Spleen (tissue), 11 donors: ENCODE data around the gene KIAA0753. TPM values are rescaled to one million over a fixed set of nuclear protein-coding genes. Genes with fewer than 3 reads are reported as not detected.

Experiments
- DNase-seq: peaks from one replicate; pipeline ENCODE4 v3.0.0-alpha.2; 2020
- H3K27ac ChIP-seq, 8 donors: fragments of 200-600 bp; sonication (generic) in 7 of 8; 1 replicate in 4 of 8; 2 replicates in 4 of 8; pipeline versions ENCODE4 v1.5.0 to v1.8.0; 2016 to 2021; ENCODE audit warnings: inconsistent platforms in 4 of 8, mild to moderate bottlenecking in 4 of 8, moderate library complexity in 1 of 8
- H3K27me3 ChIP-seq, 7 donors: fragments of 200-600 bp; sonication (generic) in 6 of 7; replicated peaks in 1 of 7; 1 replicate in 4 of 7; 2 replicates in 3 of 7; pipeline versions ENCODE4 v1.5.0 to v1.8.0; 2016 to 2021; ENCODE audit warnings: inconsistent platforms in 3 of 7, mild to moderate bottlenecking in 1 of 7
- H3K36me3 ChIP-seq, 6 donors: fragments of 200-600 bp; sonication (generic) in 5 of 6; 1 replicate in 4 of 6; 2 replicates in 2 of 6; pipeline versions ENCODE4 v1.5.0 to v1.8.0; 2016 to 2021; ENCODE audit warnings: inconsistent platforms in 2 of 6
- H3K4me1 ChIP-seq, 6 donors: fragments of 200-600 bp; sonication (generic) in 5 of 6; 1 replicate in 3 of 6; 2 replicates in 3 of 6; pipeline versions ENCODE4 v1.5.0 to v1.8.0; 2016 to 2021; ENCODE audit warnings: inconsistent platforms in 3 of 6
- H3K4me3 ChIP-seq, 8 donors: fragments of 200-600 bp; sonication (generic) in 7 of 8; 1 replicate in 4 of 8; 2 replicates in 4 of 8; pipeline versions ENCODE4 v1.5.0 to v1.8.0; 2016 to 2021; ENCODE audit warnings: inconsistent platforms in 4 of 8, mild to moderate bottlenecking in 4 of 8, moderate library complexity in 2 of 8
- H3K9me3 ChIP-seq, 8 donors: fragments of 200-600 bp; sonication (generic) in 7 of 8; 1 replicate in 4 of 8; 2 replicates in 4 of 8; pipeline versions ENCODE4 v1.5.0 to v1.8.0; 2016 to 2021; ENCODE audit warnings: inconsistent platforms in 4 of 8
- POLR2A ChIP-seq, 3 donors: fragments of 450-650 bp; IDR thresholded peaks; one replicate each; pipeline ENCODE4 v1.5.1; 2017; ENCODE audit warnings: antibody characterized with exemption in 3 of 3, mild to moderate bottlenecking in 1 of 3
- POLR2AphosphoS5 ChIP-seq, 3 donors: sonication (generic); formaldehyde crosslinking; IDR thresholded peaks; one replicate each; pipeline ENCODE4 v1.5.1; 2017; ENCODE audit warnings: antibody characterized with exemption in 3 of 3
- WGBS, 5 donors: extraction: QIAGEN DNeasy Blood & Tissue Kit in 3 of 5; methylation state at CpG; one replicate each; pipeline versions ENCODE4 v1.1.5 to v1.1.7; 2013 to 2018; 5-methylcytosine and 5-hydroxymethylcytosine counted together
- intact Hi-C: fragments of 100-400 bp; cut with DNase I; formaldehyde crosslinking; loops from one replicate; pipeline ENCODE4 v1.15.0; 2023; ENCODE audit warnings: low total_unique reads
- polyA plus RNA-seq, 3 donors: library from polyadenylated mRNA; stranded (reverse); fragments of 200-250 nt; gene quantifications; one replicate each; pipeline ENCODE4 v1.2.1, GENCODE V29; 2013
- total RNA-seq, 7 donors: library from RNA; depleted of rRNA in 3 of 7; stranded (reverse); fragments of >200 nt in 3 of 7; fragmentation: NEBNext Ultra II Directional in 4 of 7; extraction: Animal tissue kit (Norgen Biotek cat#: 25700) in 4 of 7; gene quantifications; one replicate each; pipeline versions ENCODE4 v1.1.0 to v1.2.1, GENCODE V29; 2016 to 2021
- TF ChIP-seq, protein P1 (sequence below), 11 experiments: fragments of 200-600 bp in 7 of 11; fragments of 450-650 bp in 4 of 11; sonication (generic) in 4 of 11; IDR thresholded peaks in 8 of 11; conservative IDR thresholded peaks in 3 of 11; 1 replicate in 7 of 11; 2 replicates in 4 of 11; pipeline versions ENCODE4 v1.4.0 to v1.8.0; 2016 to 2021; ENCODE audit warnings: antibody characterized with exemption in 11 of 11, inconsistent platforms in 4 of 11, mild to moderate bottlenecking in 1 of 11
- donor health status: healthy with polysubstance abuse.
- donor health status: DM: no; HTN: no; CAD: no; lungs with moderate emphysema.
- donor health status: DM: no; HTN: no; CAD: no.
- donor health status: Bipolar disorder and iron deficiency.
- donor health status: healthy.
- donor health status: DM: no; HTN: no; CAD: no.
- donor health status: DM: yes; HTN: yes; CAD: no.

The KIAA0753 gene
- total and polyA plus RNA-seq, 10 donors = 4.2 to 21.8 (median 17.6) TPM

DNA sequence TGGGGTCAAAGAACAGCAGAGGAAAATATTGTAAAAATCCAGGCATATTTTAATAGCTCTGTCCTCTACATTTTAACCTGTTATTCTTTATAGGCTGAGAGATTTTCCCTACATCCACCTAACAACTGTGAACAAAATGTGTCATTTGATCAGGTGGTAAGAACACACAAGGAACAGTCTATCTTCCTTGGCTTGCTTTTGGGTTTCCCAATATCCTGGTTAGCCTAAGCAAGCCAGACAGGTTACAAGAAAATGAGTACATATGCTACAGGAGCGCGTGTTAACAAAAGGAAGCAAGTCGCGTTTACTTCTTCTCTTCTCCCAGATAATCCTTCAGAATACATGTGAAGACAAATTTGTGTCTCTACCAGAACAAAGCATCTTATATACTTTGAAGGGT is 53.2 kb downstream of the KIAA0753 start:
- 90 to 98% (median 95%) methylated on average over 4 of the region's 4 CpGs for WGBS, 5 donors
- peaks cover 7 to 99% (median 55%) of the 10 kb centered on the region in 6 donors for H3K36me3 ChIP-seq
- TF ChIP-seq, protein P1, sequence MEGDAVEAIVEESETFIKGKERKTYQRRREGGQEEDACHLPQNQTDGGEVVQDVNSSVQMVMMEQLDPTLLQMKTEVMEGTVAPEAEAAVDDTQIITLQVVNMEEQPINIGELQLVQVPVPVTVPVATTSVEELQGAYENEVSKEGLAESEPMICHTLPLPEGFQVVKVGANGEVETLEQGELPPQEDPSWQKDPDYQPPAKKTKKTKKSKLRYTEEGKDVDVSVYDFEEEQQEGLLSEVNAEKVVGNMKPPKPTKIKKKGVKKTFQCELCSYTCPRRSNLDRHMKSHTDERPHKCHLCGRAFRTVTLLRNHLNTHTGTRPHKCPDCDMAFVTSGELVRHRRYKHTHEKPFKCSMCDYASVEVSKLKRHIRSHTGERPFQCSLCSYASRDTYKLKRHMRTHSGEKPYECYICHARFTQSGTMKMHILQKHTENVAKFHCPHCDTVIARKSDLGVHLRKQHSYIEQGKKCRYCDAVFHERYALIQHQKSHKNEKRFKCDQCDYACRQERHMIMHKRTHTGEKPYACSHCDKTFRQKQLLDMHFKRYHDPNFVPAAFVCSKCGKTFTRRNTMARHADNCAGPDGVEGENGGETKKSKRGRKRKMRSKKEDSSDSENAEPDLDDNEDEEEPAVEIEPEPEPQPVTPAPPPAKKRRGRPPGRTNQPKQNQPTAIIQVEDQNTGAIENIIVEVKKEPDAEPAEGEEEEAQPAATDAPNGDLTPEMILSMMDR (IDR thresholded peaks at IDR 0.05 in 8 of 11, conservative IDR thresholded peaks at IDR 0.05 in 3 of 11) = no peak
- no peak for TF ChIP-seq POLR2A (IDR thresholded peaks at IDR 0.05)
- no peak for TF ChIP-seq POLR2AphosphoS5 (IDR thresholded peaks at IDR 0.05)

DNA sequence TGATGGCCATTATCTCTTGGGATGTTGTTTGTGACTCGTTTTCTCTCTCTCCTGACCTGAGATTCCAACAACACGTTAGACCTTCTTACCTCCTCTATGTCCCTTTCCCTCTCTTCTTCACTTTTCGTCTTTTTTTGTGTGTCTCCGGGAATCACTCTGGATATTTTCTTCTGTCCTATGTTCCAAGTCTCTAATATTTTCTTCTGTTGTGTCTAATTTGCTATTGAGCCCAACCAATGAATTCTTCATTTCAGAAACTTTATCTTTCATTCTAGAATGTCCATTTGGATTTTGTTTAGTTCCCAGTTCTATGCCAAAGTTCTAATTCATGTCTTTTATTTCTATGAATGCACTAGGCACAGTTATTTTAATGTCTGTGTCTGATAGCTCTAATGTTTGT is 57.1 kb downstream of the KIAA0753 start:
- no peaks in the 10 kb centered on the region for H3K27me3 ChIP-seq
- no peaks in the 10 kb centered on the region for H3K4me1 ChIP-seq
- H3K4me3 ChIP-seq = no peak overlapping the region
- no peak overlapping the region for H3K27ac ChIP-seq
- DNase-seq = no peak
- 95 to 98% (median 97%) methylated on average over 4 of the region's 4 CpGs for WGBS, 5 donors
- peaks cover 7 to 89% (median 37%) of the 10 kb centered on the region in 6 donors for H3K36me3 ChIP-seq
- H3K9me3 ChIP-seq = peaks cover 0 to 11% (median 8%) of the 10 kb centered on the region in 8 donors
- TF ChIP-seq POLR2A (IDR thresholded peaks at IDR 0.05) = no peak
- no peak for TF ChIP-seq POLR2AphosphoS5 (IDR thresholded peaks at IDR 0.05)
- TF ChIP-seq, protein P1 (IDR thresholded peaks at IDR 0.05 in 8 of 11, conservative IDR thresholded peaks at IDR 0.05 in 3 of 11) = no peak
- intact Hi-C loops = no loop called here

More for the DNA sequence above, 53.2 kb downstream of the KIAA0753 start:
- Histone ChIP-seq H3K27me3 (no peaks in the 10 kb centered on the region), H3K27ac (no peak overlapping the region), H3K4me3 (no peak overlapping the region), H3K9me3 (peaks cover 0 to 11% (median 8%) of the 10 kb centered on the region in 8 donors), H3K4me1 (no peaks in the 10 kb centered on the region)
- intact Hi-C loops = no loop called here
- DNase-seq = no peak

DNA sequence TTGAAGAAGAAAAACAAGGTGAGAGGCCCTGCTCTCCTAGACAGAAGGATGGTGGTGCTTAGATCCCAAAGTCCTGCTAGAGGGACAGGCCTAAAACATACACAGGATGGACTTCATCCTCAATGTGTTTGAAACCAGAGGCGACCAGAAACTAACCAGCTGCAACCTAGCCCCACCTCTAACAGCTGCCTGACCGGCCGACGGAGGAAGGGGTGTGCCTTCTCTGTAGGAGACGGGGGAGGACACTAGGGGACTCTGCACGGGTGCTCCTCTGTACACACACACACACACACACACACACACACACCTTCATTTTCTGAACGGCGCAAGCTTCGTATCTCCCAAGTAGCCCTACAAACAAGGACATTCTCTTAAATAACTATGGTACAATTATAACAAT is 59.9 kb downstream of the KIAA0753 start:
- H3K9me3 ChIP-seq = peaks cover 0 to 6% (median 4%) of the 10 kb centered on the region in 8 donors
- WGBS, 5 donors = 78 to 87% (median 83%) methylated on average over 9 of the region's 9 CpGs
- intact Hi-C loops = no loop called here
- H3K27me3 ChIP-seq = no peaks in the 10 kb centered on the region
- no peak for DNase-seq
- peaks cover 3 to 72% (median 13%) of the 10 kb centered on the region in 6 donors for H3K36me3 ChIP-seq
- TF ChIP-seq, protein P1 (IDR thresholded peaks at IDR 0.05 in 8 of 11, conservative IDR thresholded peaks at IDR 0.05 in 3 of 11) = no peak
- TF ChIP-seq POLR2A (IDR thresholded peaks at IDR 0.05) (no peak), POLR2AphosphoS5 (IDR thresholded peaks at IDR 0.05) (no peak)
- peaks cover 4 to 15% (median 8%) of the 10 kb centered on the region in 6 donors for H3K4me1 ChIP-seq
- H3K4me3 ChIP-seq = no peak overlapping the region
- no peak overlapping the region for H3K27ac ChIP-seq

DNA sequence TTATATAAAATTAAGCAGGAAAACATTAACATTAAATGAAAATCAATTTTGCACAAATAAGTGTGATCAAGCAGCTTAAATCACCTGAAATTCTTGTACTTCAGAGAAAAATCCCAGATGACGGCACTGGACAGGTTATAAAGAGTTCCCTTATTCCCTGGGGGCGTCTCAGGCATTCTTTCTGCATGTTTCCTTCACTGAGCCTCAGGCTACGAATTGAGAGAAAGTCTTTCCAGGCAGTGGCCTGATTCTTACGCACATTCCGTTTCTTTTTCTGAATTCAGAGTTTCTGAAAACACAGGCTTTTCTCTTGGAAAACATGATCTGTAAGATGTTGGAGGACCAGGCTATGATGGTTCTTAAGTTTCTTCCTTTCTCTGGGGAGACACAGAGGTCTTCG is 62.0 kb downstream of the KIAA0753 start:
- Histone ChIP-seq H3K27me3 (no peaks in the 10 kb centered on the region), H3K27ac (no peak overlapping the region), H3K4me1 (peaks cover 18 to 34% (median 23%) of the 10 kb centered on the region in 6 donors), H3K9me3 (no peaks in the 10 kb centered on the region), H3K4me3 (no peak overlapping the region), H3K36me3 (peaks cover 0 to 51% (median 11%) of the 10 kb centered on the region in 6 donors)
- DNase-seq = no peak
- intact Hi-C loops = no loop called here
- 79 to 96% (median 88%) methylated on average over 6 of the region's 6 CpGs for WGBS, 5 donors
- TF ChIP-seq, protein P1 (IDR thresholded peaks at IDR 0.05 in 8 of 11, conservative IDR thresholded peaks at IDR 0.05 in 3 of 11) = no peak
- TF ChIP-seq POLR2AphosphoS5 (IDR thresholded peaks at IDR 0.05) (no peak), POLR2A (IDR thresholded peaks at IDR 0.05) (no peak)
